Esophagus squamous epithelium (tissue), 4 donors: Measurements from ENCODE around the gene RP9.

Source experiments
- POLR2A ChIP-seq, 4 donors: fragments of 450-650 bp; IDR thresholded peaks; one replicate each; pipeline ENCODE4 v1.6.1; 2017; ENCODE audit warnings: antibody characterized with exemption in 4 of 4, mild to moderate bottlenecking in 4 of 4, moderate library complexity in 3 of 4
- TF ChIP-seq, protein P1 (sequence below), 6 experiments: fragments of 450-650 bp in 4 of 6; fragments of 200-600 bp in 2 of 6; sonication (generic) in 2 of 6; IDR thresholded peaks; one replicate each; pipeline ENCODE4 v1.5.1; 2016 to 2019; ENCODE audit warnings: antibody characterized with exemption in 6 of 6, mild to moderate bottlenecking in 4 of 6, moderate library complexity in 4 of 6

DNA sequence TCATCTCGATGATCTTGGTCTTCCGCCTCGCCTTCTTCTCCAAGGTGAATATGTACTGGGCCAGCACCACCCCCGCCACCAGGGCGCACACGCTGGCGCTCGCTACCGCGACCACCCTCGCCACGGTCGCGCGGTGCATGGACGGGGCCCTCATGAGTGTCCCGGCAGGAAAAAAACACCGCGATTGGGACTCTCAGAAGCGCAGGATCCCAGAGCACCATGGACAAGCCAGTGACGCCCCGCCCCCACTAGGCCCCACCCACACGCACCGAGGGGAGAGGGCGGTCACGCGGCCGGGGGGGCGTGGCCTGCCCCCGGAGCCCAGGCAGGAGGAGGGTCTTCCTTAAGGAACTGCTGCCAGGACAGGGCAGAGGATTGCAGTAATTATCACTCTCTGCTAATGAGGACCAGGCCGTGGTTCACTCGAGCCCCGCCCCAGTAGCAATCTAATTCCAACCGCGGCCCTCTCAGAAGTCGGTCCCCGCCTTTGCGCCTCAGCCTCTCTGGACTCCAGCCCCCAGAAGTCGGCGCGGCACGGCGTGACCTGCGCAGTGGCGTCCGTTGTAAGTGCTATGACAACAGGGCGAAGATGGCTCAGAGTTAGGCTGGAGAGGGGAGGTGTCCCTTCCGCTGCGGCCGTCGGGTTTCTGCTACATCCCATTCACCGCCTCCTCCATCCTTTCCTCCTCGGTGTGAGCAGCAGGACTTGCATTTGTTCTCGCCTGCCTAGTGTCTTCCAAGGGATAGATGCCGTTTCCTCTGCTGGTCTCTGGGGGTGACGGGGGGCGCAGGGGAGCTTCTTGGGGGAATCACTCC lies 20.0 kb upstream of the RP9 start, which contains the start of gene BBS9:
- TF ChIP-seq, protein P1, sequence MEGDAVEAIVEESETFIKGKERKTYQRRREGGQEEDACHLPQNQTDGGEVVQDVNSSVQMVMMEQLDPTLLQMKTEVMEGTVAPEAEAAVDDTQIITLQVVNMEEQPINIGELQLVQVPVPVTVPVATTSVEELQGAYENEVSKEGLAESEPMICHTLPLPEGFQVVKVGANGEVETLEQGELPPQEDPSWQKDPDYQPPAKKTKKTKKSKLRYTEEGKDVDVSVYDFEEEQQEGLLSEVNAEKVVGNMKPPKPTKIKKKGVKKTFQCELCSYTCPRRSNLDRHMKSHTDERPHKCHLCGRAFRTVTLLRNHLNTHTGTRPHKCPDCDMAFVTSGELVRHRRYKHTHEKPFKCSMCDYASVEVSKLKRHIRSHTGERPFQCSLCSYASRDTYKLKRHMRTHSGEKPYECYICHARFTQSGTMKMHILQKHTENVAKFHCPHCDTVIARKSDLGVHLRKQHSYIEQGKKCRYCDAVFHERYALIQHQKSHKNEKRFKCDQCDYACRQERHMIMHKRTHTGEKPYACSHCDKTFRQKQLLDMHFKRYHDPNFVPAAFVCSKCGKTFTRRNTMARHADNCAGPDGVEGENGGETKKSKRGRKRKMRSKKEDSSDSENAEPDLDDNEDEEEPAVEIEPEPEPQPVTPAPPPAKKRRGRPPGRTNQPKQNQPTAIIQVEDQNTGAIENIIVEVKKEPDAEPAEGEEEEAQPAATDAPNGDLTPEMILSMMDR (IDR thresholded peaks at IDR 0.05) = peak in 2 of 6 experiments; percentile 7 to 42
- TF ChIP-seq POLR2A (IDR thresholded peaks at IDR 0.05) = peak in 3 of 4 donors; percentile 1 to 50 (median 30)
